HG03575 (cell line): Measurements from ENCODE around the gene MYO9A.
"Not testable (repeated sequence)": the region's sequence is repeated elsewhere in the genome, so short reads cannot be mapped to it uniquely, and the experiment has no call there.

Source experiments
- ATAC-seq: cut with Tn5 transposase; IDR thresholded peaks from one replicate; pipeline ENCODE4 v1.9.1; 2021; ENCODE audit not compliant: unreplicated experiment, insufficient number of reproducible peaks, low FRiP score; ENCODE audit errors: extremely low read depth

Gene MYO9A

GRCh38 chr15:72105111-72105510, 12.8 kb downstream of the MYO9A start:
- ATAC-seq, result no peak

GRCh38 chr15:72100551-72100950, 17.4 kb downstream of the MYO9A start:
- ATAC-seq, result not testable (repeated sequence)

- ATAC-seq, result no peak
These were observed 18.8 kb downstream of the MYO9A start for GRCh38 chr15:72099155-72099554.

DNA sequence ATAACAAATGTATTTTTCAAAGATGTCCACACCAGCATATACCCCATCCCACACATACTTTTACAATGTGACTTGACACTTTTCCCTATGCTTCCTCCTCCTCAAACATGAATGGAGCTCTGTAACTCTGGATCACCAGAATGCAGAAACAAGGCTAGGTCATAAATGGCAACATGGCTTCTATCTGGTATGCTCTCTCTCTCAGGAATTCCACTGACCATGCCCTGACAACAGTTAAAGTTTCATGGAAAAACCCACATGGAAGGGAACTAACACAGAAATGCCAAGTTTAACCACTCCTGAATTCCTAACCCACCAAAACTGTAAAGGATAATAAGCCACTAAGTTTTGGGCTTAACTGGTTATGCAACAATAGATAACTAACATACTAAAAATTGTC, 19.9 kb downstream of the MYO9A start:
- ATAC-seq, result no peak

DNA sequence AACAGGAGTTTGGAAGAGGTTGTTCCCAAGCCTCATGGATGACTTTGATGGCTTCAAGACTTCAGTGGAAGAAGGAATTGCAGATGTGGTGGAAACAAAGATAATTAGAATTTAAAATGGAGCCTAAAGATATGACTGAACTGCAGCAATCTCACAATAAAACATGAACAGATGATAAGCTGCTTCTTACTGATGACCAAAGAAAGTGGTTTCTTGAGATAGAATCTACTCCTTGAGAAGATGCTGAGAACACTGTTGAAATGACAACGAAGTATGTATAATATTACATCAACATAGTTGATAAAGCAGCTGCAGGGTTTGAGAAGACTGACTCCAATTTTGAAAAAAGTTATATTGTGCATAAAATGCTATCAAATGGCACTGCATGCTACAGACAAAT, 21.2 kb downstream of the MYO9A start:
- ATAC-seq, result no peak

DNA sequence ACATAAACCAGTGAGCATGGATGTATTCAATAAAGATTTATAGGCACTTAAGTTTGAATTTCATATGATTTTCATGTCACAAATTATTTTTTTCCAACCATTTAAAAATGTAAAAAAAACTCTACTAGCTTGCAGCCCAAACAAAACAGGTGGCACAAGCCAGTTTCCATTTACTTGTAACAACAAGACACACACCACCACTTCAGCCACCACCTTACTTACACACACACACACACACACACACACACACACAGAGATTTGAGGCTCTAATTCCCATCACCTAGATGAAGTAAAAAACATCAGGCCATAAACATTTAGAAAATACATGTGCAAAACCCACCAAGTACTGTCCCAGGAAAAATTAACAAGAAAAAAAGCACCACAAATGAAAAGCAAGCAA, 25.3 kb downstream of the MYO9A start:
- ATAC-seq, result no peak

- ATAC-seq, result no peak
These were observed 25.9 kb downstream of the MYO9A start for GRCh38 chr15:72092006-72092405.

GRCh38 chr15:72086920-72087648, 30.9 kb downstream of the MYO9A start:
- ATAC-seq, result no peak

DNA sequence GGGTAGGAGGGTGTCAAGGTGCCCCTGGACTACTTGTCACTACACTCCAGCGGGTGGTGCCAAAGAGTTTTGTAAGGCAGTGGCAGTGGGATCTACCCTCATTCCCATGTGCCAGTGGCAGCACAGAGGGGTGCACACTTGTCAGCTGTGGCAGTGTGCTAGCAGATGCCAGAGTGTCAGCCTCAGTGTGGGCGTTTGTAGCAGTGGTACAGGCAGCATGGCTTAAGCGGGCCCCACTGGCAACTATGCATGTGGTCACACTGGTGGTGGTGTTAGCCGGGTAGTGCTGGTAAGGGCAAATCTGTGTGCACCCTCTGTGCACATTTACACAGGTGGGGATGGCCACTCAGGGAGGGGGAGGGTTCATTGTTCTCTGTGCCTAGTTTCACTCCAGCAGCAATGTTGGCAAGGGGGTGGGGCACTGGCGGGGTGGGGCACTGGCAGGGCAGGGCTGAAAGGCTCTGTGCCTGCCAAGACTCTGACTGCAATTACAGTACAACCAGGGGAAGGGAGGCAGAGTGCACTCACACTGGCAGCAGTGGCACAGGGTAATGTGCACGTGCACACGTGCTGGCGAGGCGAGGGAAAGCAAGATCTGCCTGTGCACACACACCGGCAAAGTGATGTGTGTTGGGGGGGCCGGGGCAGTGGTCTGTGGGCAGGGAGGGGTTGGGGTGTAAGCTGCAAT, 31.8 kb downstream of the MYO9A start:
- ATAC-seq, result no peak

DNA sequence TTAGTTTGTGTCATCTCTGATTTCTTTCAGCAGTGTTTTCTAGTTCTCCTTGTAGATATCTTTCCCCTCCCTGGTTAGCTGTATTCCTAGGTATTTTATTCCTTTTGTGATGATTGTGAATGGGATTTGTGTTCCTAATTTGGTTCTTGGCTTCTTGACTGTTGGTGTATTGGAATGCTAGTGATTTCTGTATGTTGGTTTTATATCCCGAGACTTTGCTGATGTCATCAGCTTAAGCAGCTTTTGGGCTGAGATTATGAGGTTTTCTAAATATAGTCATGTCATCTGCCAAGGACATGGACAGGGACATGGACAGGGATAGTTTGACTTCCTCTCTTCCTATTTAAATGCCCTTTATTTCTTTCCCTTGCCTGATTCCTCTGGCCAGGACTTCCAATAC, 35.8 kb downstream of the MYO9A start:
- no peak for ATAC-seq

- ATAC-seq, result no peak
These were observed 39.1 kb downstream of the MYO9A start for GRCh38 chr15:72078887-72079286.

DNA sequence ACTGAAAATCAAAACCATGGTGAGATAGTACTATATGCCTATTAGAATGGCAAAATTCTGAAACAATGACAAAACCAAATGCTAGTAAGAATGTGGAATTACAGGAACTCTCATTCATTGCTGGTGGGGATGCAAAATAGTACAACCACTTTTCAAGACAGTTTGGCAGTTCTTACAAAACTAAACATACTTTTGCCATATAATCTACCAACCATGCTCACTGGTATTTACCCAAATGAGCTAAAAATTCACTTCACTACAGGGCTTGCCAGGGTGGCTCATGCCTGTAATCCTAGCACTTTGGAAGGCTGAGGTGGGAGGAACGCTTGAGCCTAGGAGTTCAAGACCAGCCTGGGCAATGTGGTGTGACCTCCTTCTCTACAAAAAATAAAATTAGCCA, 40.0 kb downstream of the MYO9A start:
- no peak for ATAC-seq

DNA sequence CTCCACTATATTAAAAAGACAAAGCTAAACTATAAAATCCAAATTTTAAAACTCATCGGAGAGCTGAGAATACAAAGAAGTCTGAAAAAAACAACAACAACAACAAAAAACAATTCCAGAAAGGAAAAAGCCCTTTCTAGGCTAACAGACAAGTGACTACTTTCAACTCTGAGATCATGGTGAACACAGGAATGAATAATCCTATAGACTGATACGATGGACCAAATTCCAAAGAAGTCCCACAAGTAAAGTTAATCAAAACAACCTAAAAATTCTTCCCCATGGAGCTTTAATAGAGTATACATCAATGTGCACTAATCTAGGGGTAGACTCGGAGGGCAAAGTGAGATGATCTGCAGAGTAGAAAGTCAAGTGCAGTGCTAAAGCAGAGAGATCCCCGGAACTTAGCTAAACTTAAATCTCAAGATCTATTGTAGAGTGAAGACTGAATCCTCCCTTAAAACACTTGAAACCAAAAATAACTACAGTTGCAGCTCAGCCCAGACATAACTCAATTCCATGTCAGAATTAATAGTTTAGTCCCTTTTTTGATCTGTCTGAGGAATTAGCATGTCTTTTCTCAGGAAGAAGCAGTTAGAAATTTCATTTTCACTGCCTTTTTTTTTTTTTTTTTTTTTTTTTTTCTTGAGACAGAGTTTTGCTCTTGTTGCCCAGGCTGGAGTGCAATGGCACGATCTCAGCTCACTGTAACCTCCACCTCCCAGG, 43.5 kb downstream of the MYO9A start:
- no peak for ATAC-seq

GRCh38 chr15:72071448-72071825, 46.5 kb downstream of the MYO9A start:
- ATAC-seq, result not testable (repeated sequence)

DNA sequence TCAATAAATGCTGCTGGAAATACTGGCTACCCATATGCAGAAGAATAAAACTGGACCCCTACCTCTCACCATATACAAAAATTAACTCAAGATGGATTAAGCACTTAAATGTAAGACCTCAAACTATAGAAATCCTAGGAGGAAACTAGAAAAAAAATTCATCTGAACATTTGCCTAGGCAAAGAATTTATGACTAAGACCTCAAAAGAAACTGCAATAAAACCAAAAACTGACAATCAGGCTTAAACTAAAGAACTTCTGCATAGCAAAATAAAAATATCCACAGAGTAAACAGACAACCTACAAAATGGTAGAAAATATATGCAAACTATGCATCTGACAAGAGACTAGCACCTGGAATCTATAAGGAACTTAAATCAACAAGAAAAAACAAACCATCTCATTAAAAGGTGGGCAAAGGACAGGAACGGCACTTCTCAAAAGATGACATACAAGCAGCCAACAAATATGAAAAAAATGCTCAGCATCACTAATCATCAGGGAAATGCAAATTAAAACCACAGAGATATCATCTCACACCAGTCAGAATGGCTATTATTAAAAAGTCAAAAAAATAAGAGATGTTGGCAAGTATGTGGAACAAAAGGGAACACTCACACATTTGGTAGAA, 47.0 kb downstream of the MYO9A start:
- ATAC-seq, result no peak

GRCh38 chr15:72068856-72069255, 49.1 kb downstream of the MYO9A start:
- no peak for ATAC-seq

GRCh38 chr15:72065801-72066200, 52.1 kb downstream of the MYO9A start:
- ATAC-seq, result no peak

GRCh38 chr15:72063186-72063585, 54.8 kb downstream of the MYO9A start:
- no peak for ATAC-seq

- no peak for ATAC-seq
These were observed 55.6 kb downstream of the MYO9A start for GRCh38 chr15:72062319-72062718.
